RWPE2 (cell line): Measurements from ENCODE around the gene TCEAL2.
"Not testable (repeated sequence)": the region's sequence is repeated elsewhere in the genome, so short reads cannot be mapped to it uniquely, and the experiment has no call there.

Experiments used
- ATAC-seq: fragments of 200-7000 bp; cut with Tn5 transposase; 3 replicates; pipeline ENCODE4 v1.9.1; 2021; ENCODE audit warnings: low read depth
- DNase-seq: peaks from one replicate; pipeline ENCODE4 v3.0.0-alpha.2; 2020; ENCODE audit warnings: low spot score
- H3K27ac ChIP-seq: fragments of 450-650 bp; 2 replicates; pipeline ENCODE4 v1.5.1; 2017; ENCODE audit warnings: mild to moderate bottlenecking; ENCODE audit not compliant: poor library complexity, severe bottlenecking
- H3K27me3 ChIP-seq: fragments of 250-450 bp; sonication (Bioruptor Pico); 2 replicates; pipeline ENCODE4 v1.5.1; 2021; ENCODE audit warnings: mild to moderate bottlenecking, moderate library complexity; ENCODE audit not compliant: insufficient read depth, poor library complexity, severe bottlenecking
- H3K36me3 ChIP-seq: fragments of 250-450 bp; sonication (Bioruptor Pico); 2 replicates; pipeline ENCODE4 v1.5.1; 2020; ENCODE audit warnings: low read depth, mild to moderate bottlenecking, moderate library complexity
- H3K4me1 ChIP-seq: fragments of 250-450 bp; sonication (Bioruptor Pico); 2 replicates; pipeline ENCODE4 v1.5.1; 2021; ENCODE audit warnings: mild to moderate bottlenecking, moderate library complexity; ENCODE audit not compliant: insufficient read depth, poor library complexity, severe bottlenecking
- H3K4me3 ChIP-seq: fragments of 250-450 bp; sonication (Bioruptor Pico); 2 replicates; pipeline ENCODE4 v1.5.1; 2021; ENCODE audit warnings: mild to moderate bottlenecking, moderate library complexity; ENCODE audit not compliant: severe bottlenecking
- H3K9me3 ChIP-seq: fragments of 250-450 bp; sonication (Bioruptor Pico); 2 replicates; pipeline ENCODE4 v1.5.1; 2021; ENCODE audit warnings: mild to moderate bottlenecking, moderate library complexity; ENCODE audit not compliant: severe bottlenecking
- TF ChIP-seq, protein P1 (sequence below): fragments of 450-650 bp; IDR thresholded peaks from one replicate; pipeline ENCODE4 v1.5.1; 2017; ENCODE audit warnings: mild to moderate bottlenecking, moderate library complexity; ENCODE audit not compliant: poor library complexity, severe bottlenecking

The TCEAL2 gene

DNA sequence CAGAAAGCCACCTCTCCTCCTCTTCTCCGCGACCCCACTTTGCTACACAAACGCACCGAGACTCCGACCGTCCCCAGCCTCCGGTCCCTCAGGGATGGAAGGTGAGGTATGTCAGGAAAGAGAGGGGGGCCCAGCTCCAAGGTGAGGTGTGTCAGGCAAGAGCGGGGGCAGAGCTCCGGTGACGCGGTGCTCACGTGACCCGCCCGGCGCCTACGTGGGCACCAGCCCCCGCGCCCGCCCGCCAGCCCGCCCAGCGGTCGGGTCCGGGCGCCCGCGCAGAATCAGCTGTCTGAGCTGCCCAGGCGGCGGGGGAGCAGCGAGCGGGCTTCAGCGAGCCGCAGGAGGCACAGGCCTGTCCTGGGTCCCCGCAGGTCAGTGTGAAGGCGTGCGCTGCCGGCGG, at the start of gene TCEAL2:
Gene TCEAL2 (plus strand): TSS at position 244 of the 400 bp plus-strand sequence. CDS start 1,152 bp downstream, outside the sequence.
- not testable (repeated sequence) for H3K9me3 ChIP-seq, H3K36me3 ChIP-seq, H3K27me3 ChIP-seq, DNase-seq, ATAC-seq, H3K27ac ChIP-seq, H3K4me1 ChIP-seq, H3K4me3 ChIP-seq

DNA sequence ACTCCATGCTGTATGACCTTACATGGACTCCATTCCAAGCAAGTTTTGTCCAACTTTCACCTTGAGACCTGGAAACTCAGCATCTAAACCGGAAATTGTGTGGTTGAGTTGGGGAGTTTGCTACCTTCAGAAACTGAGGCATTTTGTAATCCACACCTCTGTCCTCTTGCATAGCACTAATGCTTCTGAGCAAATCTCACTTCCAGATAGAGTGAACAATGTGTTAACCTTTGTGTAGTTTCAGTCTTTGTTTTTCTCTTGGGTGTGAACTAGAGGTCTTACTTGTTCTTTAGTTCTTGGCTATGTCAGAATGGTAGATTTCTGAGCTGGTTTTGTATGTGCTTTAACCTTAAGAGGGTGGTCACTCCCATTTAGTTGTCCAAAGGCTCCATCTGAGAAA, 48.1 kb upstream of the TCEAL2 start:
- H3K27me3 ChIP-seq: no peaks in the 10 kb centered on the region
- no peaks in the 10 kb centered on the region for H3K36me3 ChIP-seq
- no peak overlapping the region for H3K4me3 ChIP-seq
- ATAC-seq (no peak), DNase-seq (no peak)
- no peaks in the 10 kb centered on the region for H3K4me1 ChIP-seq
- no peak overlapping the region for H3K27ac ChIP-seq
- no peaks in the 10 kb centered on the region for H3K9me3 ChIP-seq
- TF ChIP-seq, protein P1, sequence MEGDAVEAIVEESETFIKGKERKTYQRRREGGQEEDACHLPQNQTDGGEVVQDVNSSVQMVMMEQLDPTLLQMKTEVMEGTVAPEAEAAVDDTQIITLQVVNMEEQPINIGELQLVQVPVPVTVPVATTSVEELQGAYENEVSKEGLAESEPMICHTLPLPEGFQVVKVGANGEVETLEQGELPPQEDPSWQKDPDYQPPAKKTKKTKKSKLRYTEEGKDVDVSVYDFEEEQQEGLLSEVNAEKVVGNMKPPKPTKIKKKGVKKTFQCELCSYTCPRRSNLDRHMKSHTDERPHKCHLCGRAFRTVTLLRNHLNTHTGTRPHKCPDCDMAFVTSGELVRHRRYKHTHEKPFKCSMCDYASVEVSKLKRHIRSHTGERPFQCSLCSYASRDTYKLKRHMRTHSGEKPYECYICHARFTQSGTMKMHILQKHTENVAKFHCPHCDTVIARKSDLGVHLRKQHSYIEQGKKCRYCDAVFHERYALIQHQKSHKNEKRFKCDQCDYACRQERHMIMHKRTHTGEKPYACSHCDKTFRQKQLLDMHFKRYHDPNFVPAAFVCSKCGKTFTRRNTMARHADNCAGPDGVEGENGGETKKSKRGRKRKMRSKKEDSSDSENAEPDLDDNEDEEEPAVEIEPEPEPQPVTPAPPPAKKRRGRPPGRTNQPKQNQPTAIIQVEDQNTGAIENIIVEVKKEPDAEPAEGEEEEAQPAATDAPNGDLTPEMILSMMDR: no peak

DNA sequence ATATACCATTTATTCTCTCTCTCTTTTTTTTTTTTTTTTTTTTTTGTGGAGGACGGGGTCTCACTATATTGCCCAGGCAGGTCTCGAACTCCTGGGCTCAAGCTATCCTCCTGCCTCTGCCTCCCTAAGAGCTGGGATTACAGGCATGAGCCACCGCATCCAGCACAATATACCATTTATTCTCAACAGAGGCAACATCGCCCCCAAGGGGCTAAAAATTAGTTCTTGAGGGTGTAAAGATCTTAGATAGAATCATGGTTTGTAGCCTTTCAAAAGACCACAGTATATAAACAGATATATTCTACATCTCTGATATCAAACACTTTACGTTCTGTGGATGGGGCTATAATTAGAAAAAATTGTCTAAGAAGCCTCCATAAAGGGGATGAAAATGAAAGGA, 39.8 kb upstream of the TCEAL2 start:
- DNase-seq (no peak), ATAC-seq (no peak)
- no peaks in the 10 kb centered on the region for H3K4me1 ChIP-seq
- TF ChIP-seq, protein P1: no peak
- no peaks in the 10 kb centered on the region for H3K9me3 ChIP-seq
- H3K4me3 ChIP-seq: no peak overlapping the region
- H3K27ac ChIP-seq: no peak overlapping the region
- no peaks in the 10 kb centered on the region for H3K27me3 ChIP-seq
- H3K36me3 ChIP-seq: no peaks in the 10 kb centered on the region

- Histone ChIP-seq H3K27me3 (no peaks in the 10 kb centered on the region), H3K4me1 (no peaks in the 10 kb centered on the region), H3K36me3 (no peaks in the 10 kb centered on the region), H3K9me3 (no peaks in the 10 kb centered on the region), H3K4me3 (no peak overlapping the region), H3K27ac (no peak overlapping the region)
- DNase-seq (no peak), ATAC-seq (no peak)
- TF ChIP-seq, protein P1: no peak
Observed at GRCh38 chrX:102113367-102113766, 12.1 kb upstream of the TCEAL2 start.

- DNase-seq (no peak), ATAC-seq (no peak)
- no peak overlapping the region for H3K4me3 ChIP-seq
- H3K27me3 ChIP-seq: no peaks in the 10 kb centered on the region
- no peaks in the 10 kb centered on the region for H3K36me3 ChIP-seq
- H3K27ac ChIP-seq: no peak overlapping the region
- H3K9me3 ChIP-seq: no peaks in the 10 kb centered on the region
- TF ChIP-seq, protein P1: no peak
- no peaks in the 10 kb centered on the region for H3K4me1 ChIP-seq
Observed at GRCh38 chrX:102115748-102116147, 9.7 kb upstream of the TCEAL2 start.

DNA sequence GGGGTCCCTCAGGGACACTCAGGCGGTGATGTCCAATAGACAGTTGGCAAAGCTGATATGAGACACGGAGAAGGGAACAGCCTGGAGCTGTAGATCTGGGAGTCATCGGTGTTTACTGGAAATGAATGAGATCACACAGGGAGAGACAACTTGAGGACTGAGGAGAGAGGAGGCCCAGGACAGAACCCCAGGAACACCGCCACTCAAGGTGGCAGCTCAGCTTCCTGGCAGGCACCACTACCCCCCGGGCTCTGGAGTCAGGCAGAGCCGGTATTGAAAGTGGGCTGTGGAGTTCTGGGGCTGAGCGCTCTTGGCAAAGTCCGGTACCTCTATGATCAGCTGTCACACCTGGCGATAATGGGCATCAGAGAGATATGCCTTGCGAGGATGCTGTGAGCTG, 465 bp upstream of the TCEAL2 start:
- not testable (repeated sequence) for H3K4me1 ChIP-seq, H3K4me3 ChIP-seq, H3K27ac ChIP-seq, ATAC-seq, H3K36me3 ChIP-seq, DNase-seq, H3K27me3 ChIP-seq, H3K9me3 ChIP-seq

- ATAC-seq, H3K9me3 ChIP-seq, H3K36me3 ChIP-seq, H3K27ac ChIP-seq, H3K4me3 ChIP-seq, DNase-seq, H3K27me3 ChIP-seq, H3K4me1 ChIP-seq: not testable (repeated sequence)
Observed at GRCh38 chrX:102126080-102126818, 770 bp downstream of the TCEAL2 start.
